HG03066 (cell line): ENCODE data around the gene RASGEF1B.
"Not testable (repeated sequence)": the region's sequence is repeated elsewhere in the genome, so short reads cannot be mapped to it uniquely, and the experiment has no call there.

Experiments
- ATAC-seq: cut with Tn5 transposase; IDR thresholded peaks from one replicate; pipeline ENCODE4 v1.9.1; 2021; ENCODE audit warnings: low read depth; ENCODE audit not compliant: unreplicated experiment

Gene RASGEF1B

DNA sequence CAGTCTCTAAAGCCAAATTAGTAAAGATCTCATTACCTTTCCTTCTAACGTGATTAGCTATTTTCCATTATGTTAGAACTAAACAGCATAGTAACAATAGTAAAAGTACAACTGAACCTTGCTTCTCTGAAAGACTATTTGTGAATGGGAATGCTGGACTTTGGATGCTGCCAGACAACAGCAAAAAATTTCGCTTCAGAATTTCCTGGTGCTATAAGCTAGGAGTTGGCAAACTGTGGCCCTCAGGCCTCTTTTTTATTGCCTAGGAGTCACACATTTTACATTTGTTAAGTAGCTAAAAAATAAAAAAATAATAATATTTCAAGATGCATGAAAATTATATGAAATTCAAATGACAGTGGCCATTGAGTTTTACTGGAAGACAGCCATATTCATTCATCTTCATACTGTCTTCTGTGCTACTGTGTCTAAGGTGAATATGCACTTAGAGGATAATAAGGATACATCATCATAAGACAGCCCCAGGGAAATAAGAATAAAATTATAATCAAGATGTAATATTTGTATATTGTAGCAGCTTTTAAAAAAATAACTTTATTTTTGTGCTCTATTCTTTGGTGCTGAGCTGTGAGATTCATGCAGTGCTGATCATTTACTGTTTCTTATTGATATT, 34.6 kb downstream of the RASGEF1B start:
- no peak for ATAC-seq

DNA sequence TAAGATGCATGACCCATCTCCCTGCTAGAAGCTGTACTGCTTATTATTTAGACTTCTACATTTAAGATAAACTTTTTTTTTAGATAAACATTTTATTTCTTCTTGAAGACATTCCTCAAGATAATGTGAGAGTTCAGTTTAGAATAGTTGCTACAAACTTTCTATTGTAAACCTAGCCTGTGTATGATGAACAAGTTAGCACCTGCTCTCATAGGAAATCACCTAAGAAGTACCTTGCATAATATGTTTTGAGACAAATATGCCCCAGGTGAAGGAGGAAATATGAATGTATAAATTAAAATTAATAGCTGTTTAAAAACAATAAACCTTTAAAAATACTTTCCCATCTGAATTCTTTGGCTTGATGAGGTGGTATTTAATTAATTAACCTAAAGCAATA, 35.6 kb downstream of the RASGEF1B start:
- no peak for ATAC-seq

DNA sequence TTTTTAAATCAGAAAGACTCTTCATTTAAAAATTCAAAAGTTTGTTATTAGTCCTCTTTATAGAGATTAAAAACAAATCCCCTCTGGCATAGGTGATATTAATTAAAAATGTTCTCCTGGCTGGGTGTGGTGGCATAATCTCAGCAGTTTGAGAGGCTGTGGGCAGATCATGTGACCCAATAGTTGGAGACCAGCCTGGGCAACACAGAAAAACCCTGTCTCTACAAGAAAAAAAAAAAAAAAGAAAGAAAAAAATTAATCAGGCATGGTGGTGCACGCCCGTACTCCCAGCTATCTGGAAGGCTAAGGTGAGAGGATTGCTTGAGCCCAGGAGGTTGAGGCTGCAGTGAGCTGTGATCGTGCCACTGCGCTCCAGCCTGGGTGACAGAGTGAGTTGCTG, 38.9 kb downstream of the RASGEF1B start:
- ATAC-seq, result no peak

DNA sequence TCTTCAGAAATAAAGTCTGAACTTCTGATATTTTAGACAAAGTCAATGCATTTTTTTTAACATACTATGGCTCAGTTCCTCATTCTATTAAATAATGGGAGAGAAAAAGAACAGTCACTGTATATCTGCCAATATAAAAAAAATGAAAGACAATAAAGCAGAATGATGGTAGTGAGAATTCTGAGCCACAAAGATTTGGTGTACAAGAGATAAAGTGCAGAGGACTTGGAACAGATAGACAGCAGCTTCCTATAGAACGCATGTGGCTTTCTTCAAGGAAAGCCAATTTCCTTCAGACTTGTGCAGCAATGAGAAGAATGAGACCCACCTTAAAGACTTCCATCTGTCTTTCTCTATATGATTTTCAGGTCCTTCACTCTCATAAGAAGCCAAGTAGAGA, 39.7 kb downstream of the RASGEF1B start:
- no peak for ATAC-seq

DNA sequence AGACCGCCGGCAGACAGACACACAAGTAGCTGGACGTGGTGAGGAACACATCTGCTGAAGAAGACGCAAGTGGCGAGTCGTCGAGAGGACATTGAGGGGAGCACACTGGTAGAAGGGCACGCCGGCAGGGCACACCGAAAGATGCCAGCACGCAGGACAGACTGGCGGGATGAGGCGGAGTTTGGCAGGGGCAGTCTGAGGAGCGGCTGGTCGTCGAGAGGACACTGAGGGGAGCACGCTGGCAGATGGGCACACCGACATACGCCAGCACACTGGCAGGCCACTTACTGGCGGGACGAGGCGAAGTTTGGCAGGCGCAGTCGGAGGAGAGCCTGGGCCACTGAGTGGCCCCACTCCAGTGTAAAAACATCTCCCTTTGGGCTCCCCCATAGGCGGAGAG, 42.1 kb downstream of the RASGEF1B start:
- no peak for ATAC-seq

DNA sequence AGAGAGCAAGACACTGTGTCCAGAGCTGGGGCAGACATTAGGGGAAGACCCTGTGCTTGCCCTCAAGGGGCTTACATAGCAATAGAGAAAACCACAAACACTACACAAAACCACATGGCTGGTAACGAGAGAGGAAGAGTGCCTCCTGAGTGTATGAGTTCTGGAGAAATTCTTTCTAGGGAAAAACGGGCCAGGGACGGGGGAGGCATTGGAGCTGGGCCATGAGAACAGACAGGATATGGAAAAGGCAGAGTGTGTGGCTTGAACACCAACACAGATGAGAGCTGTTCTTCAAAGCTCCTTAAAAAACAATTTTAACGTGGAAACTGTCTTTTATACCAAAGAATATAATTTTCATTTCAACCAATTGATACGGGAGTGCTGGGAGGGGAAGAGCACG, 42.7 kb downstream of the RASGEF1B start:
- ATAC-seq, result no peak

DNA sequence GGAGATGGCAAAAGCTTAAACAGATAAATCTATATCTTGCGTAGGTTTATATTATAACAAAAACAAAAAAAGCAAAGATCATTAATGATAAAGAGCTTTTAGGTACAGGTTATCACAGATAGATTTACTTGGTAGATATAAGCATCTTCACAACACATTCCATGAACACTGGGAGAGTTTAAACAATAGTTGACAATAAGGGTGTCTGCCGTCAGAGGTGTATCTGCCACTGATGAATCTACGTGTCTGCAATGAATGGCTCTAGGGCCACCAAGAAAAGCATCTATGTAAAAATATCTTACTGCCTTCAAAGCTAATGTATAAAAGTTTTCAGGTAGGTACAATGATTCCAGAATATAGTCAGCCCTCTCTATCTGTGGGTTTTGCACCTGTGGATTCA, 43.7 kb downstream of the RASGEF1B start:
- no peak for ATAC-seq

DNA sequence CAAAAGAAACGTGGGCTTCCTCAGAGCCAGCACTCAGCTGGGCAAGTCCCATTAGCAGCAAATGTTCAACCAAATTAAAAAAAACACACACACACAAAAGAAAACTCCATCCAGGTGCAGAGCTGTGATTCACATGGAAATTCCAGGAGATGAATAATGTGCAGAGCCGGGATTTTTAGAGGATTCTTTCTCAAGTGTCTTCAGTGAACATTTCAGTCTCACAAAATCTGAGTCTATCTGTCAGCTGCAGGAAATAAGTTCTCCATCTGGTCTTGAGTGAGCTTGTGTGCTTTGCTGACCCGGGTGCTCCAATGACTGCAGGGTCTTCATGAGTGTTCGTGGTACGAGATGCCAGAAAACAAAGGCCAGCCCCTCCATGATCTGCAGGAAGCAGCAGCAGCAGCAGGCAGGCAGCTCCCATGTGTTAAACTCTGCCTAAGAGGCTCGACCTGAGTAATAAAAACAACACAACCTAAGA, 44.3 kb downstream of the RASGEF1B start:
- ATAC-seq, result no peak

DNA sequence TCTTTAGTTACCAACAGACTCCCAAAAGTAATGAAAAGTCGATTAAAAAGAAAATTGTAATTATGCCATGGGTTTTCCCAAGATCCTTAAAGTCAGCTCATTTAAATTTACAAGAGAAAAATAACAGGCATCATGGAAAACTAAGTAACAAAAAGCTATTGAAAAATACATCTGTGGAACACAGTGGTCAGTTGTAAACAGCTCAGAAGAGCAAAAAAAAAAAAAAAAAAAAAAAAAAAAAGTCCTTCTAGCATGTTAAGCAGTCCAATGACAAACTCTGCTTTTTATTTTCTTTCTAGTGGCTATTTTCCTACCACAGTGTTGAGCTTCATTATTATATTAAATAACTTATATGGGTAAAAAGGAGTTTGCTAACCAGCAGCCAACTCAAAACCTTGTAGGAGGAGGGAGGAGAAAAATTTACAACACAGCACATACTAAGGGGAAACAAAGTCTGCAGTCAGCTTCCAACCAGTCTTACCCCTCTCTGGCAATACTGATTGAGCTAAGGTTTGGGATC, 44.9 kb downstream of the RASGEF1B start:
- ATAC-seq, result no peak

DNA sequence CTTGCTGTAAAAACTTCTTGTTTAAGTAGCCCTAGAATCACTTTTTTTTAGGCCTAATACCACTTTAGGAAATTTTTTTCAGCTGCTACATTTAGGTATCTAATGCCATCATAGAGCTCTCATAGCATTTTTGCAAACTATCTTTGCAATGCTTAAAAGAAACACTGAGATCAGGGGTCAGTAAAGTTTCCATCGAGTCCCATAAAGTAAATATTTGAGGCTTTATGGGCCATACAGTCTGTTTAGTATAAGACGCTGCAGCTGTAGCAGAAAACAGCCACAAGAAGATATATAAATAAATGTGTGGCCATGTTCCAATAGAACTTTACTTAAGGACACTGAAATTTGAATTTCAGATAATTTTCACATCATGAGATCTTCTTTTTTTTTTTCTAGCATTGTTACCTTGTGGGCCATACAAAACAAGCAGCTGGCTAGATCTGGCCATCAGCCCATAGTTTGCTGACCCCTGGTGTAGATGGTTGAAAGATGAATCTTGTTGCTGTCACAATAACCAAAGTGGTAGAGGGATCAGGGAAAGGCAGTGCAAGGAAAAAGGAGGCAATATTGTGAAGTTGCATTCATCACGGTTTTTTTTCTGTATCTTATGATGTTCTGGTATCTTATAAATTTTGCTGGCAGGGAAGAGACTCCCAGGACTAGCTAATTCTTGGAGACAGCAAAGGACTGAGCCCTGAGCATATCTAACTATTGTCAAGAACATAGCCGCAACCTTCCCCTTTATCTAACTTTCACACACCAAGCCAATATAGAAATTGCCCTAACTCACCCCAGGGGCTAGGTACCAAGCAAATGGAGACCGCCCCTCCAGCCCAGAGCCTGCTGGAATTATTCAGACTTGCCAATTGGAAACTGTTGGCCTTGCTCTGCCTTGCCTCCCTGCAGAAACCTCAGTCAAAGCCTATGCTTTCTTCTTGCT, 46.6 kb downstream of the RASGEF1B start:
- no peak for ATAC-seq

DNA sequence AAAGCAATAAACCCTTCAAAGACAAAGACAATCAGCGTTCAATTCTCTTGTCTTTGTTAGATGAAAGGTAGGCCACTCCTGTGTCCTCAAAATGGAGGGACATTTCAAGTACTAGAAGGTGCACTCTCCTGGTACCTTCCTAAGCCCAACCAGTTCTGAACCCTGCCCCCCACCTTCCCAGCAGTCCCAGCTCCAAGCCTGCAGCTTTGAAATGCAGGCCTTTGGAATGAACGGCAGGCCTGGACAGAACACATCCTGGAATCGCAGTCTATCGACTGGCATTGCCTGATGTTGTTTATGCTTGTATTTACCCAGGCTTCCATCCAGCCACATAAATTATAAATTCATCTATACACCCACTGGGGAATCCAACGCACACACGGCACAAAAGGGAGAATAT, 47.4 kb downstream of the RASGEF1B start:
- ATAC-seq, result no peak

DNA sequence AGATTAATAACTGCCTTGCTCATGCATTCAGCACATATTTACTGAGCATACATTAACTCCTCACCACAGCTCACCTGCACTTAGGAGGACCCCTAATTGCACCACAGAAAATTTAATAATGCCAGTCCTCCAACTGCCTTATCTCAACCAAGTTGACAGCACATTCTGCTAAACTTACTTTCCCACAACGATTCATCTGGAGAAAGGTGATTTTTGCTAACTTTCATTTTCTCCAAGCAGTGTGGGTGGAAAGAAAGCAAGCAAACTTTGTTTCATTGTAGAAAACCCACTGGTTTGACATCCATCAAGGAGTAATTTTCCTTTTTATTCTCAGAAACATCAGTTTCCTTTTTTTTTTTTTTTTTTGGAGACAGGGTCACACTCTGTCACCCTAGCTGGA, 49.1 kb downstream of the RASGEF1B start:
- ATAC-seq, result no peak

DNA sequence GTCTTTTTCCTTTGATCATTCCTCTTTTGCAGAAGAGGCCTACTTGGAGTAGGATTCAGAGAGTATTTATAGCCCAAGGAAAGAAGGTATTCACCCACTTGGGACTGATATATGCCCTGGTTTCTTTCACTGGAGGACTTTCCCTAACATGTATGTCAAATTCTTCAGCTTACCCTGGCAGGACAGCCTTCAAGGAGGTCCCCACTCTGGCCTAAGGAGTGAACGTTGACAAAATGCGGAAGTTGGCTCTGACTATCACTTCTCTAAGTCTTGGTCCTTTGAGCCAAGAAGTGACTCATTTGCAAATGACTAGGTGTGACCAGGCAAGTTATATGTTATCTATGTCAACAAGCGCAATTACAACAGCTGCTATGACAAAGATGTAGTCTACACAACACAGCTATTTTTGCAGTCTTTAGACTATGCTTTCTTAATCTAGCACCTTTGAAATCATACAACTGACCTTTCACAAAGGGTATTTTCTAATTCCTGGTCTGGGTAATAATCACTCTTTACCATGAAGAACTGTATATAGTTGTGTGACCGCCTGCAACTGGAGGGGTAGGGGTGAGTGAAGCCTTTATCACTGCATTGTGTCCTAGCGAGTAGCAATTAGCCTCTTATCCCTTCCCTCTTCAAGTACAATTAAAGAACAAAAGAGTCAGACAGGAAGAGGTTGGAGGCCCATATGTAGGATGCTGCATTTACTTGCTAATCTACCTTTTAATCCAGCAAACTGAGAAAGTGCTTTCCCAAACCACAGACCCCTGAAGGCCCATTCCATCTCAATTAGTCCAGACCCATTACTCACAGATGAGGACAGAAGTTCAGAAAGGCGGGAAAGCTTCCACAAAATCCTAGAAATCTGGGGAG, 50.1 kb downstream of the RASGEF1B start:
- ATAC-seq, result peak; percentile 97

DNA sequence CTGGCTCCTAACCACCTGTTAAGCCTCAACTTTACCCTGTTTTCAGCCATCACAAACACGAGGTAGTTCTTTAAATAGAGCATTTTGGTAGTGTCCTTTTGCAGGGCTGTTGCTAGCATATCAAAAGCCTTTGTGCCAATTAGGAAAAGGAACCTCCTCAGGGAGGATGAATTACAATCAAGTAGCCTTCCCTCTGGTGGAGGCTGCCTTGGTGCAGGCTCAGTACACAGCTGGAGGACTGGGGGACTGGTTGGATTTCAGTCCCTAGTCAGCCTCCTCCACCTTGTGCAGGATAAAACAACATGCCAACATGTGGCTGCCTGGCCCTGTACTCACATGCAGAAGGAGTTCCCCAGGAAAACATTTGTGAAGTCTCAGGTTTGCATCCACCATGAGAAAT, 53.1 kb downstream of the RASGEF1B start:
- no peak for ATAC-seq

DNA sequence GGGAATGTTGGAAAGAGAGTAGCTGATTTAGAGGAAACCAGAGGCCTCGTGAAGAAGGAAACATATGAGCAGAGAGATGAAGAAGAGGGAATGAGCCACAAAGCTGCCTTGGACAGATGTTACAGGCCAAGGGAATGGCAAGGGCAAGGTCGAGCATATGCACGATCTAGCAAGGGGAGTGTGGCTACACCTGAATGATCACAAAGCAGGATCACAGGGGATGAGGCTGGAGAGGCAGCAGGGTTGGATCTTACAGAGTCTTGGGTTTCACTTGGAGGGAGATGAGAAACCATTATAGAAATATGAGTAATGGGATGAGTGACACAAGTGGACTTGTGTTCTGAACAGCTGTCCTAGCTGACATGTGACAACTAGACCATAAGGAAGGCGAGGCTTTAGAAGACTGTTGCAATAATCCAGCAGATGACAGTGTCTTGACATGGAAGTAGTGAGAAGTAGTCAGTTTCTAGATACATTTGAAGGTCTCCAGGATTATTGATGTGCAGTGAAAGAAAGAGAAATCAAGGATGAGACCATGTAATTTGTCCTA, 58.7 kb downstream of the RASGEF1B start:
- no peak for ATAC-seq

DNA sequence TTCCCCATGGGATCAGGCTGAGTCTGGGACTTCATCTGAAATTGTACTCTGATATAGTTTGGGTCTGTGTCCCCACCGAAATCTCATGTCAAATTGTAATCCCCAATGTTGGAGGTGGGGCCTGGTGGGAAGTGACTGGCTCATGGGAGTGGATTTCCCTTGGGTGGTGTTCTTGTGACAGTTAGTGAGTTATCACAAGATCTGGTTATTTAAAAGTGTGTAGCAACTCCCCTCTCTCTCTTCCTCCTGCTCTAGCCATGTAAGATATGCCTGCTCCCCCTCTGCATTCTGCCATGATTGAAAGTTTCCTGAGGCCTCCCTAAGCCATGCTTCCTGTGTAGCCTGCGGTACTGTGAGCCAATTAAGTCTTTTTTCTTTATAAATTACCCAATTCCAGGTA, 61.0 kb downstream of the RASGEF1B start:
- no peak for ATAC-seq

DNA sequence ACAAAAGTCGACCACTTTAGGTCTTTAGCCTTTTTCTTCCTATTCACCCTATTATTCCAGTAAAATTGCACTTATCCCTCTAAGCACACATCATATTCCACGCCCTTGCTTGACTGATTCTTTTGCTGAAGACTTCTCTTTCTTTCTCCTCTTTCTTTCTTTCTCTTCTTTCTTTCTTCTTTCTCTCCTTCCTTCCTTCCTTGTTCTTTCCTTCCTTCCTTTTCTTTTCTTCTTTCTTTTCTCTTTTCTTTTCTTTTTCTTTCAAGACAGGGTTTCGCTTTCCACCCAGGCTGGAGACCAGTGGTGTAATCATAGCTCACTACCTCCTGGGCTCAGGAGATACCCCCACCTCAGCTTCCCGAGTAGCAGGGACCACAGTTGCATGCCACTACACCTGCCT, 61.9 kb downstream of the RASGEF1B start:
- no peak for ATAC-seq

DNA sequence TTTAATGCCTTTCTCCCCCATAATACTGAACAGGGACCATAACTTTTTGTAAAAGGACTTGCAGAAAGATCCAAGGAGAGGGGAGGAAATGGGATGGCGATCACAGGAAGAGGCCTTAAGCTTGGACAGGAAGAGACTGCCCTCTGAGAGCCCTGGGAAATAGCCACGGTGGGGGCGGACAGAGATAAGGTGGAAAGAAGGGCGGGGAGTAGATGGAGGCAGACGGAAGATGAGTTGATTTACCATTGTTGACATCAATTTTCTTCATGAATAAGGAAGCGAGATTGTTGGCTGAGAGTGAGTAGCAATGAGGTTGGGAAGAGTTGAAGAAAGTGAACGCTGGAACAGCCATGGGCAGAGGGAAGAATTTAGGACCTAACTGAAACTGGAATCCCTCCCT, 63.4 kb downstream of the RASGEF1B start:
- ATAC-seq, result no peak

DNA sequence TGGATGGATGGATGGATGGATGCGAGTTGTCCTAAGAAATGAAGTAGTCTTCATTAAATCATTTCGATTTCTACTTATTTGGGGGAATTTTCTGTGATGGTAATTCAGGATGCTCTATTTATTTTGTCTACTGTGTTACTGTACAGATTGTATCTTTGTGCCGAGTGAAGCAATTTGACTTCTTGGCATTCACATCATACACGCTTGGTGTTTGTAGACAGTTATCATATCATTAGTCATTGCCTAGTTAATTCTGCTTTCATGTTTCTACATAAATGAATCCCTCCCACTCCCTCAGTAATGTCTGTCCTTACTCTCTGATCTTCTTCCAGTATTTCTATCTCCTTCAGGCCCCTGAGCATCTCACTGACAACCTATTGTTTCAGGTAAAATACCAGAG, 64.0 kb downstream of the RASGEF1B start:
- no peak for ATAC-seq

DNA sequence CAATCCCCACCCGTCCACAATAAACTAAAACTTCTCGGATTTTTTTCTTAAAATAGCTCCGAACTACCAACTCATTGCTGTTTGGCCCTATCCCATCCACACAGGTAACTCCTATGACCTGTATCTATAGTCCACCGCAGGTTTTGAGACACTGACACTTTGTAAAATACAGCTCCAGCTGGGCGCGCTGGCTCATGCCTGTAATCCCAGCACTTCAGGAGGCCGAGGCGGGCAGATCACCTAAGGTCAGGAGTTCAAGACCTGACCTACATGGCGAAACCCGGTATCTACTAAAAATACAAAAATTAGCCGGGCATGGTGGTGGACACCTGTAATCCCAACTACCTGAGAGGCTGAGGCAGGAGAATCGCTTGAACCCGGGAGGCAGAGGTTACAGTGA, 65.2 kb downstream of the RASGEF1B start:
- not testable (repeated sequence) for ATAC-seq
